Ishikawa (cell line): ENCODE data around the gene SLC5A2.

Experiments used
- CEBPB ChIP-seq: IDR thresholded peaks from 2 replicates; pipeline ENCODE4 v1.6.1; 2012
- EP300 ChIP-seq: IDR thresholded peaks from 2 replicates; pipeline ENCODE4 v1.6.1; 2012; ENCODE audit warnings: borderline replicate concordance
- FOXM1 ChIP-seq: IDR thresholded peaks from 2 replicates; pipeline ENCODE4 v1.6.1; 2012; ENCODE audit warnings: low read depth, borderline replicate concordance
- NFIC ChIP-seq: IDR thresholded peaks from 2 replicates; pipeline ENCODE4 v1.6.1; 2012
- TAF1 ChIP-seq: IDR thresholded peaks from 2 replicates; pipeline ENCODE4 v1.6.1; 2012; ENCODE audit warnings: low read depth, mild to moderate bottlenecking
- TCF12 ChIP-seq: IDR thresholded peaks from 2 replicates; pipeline ENCODE4 v1.6.1; 2012; ENCODE audit warnings: low read depth

GRCh38 chr16:31475946-31476302, 7.0 kb upstream of the SLC5A2 start:
- no peak for TF ChIP-seq CEBPB
- TF ChIP-seq FOXM1 = no peak
- no peak for TF ChIP-seq NFIC
- no peak for TF ChIP-seq TCF12
- TF ChIP-seq EP300 = no peak
- no peak for TF ChIP-seq TAF1
